ENCODE data around the gene SORCS3. TPM values are rescaled to one million over a fixed set of nuclear protein-coding genes. Genes with fewer than 3 reads are reported as not detected.

The SORCS3 gene
- total RNA-seq, 4 donors from 2014 or later = not detected

DNA sequence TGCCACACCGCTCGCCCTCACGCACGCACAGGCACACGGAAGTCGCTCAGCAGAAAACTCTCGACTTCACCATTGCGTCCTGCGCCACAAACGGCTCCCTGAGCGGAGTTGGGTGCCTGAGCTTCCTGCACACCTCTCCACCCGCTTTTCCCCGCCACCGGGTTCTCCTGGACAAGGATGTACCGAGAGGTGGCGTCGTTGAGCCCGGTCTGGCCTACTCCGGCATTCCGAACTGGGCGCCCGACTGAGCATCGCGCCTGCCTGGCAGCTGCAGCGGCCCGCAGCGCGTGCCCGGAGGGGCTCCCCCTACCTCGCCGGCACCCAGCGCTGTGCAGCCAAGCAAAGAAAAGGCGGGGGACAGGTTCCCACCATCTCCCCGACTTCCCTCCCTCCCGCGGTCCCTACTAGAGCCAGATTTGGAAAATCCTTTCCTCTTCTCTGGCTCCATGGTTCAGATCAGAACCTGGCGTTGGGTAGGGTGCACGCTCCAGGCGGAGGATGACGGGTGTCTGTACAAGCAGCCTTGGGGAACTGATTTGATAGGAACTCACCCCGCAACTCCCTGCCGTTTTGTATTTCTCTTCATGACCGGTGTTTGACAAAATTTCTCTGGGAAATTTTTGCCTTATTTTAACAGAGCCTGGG lies 1.7 kb downstream of the SORCS3 start:
- Histone ChIP-seq H3K4me3 (no peak overlapping the region), H3K36me3 (no peaks in the 10 kb centered on the region), H3K27me3 (peaks cover 23 to 46% (median 38%) of the 10 kb centered on the region in 3 donors), H3K9me3 (no peaks in the 10 kb centered on the region), H3K27ac (no peak overlapping the region), H3K4me1 (peaks cover 0 to 3% of the 10 kb centered on the region in 2 donors)
- TF ChIP-seq, protein P1, sequence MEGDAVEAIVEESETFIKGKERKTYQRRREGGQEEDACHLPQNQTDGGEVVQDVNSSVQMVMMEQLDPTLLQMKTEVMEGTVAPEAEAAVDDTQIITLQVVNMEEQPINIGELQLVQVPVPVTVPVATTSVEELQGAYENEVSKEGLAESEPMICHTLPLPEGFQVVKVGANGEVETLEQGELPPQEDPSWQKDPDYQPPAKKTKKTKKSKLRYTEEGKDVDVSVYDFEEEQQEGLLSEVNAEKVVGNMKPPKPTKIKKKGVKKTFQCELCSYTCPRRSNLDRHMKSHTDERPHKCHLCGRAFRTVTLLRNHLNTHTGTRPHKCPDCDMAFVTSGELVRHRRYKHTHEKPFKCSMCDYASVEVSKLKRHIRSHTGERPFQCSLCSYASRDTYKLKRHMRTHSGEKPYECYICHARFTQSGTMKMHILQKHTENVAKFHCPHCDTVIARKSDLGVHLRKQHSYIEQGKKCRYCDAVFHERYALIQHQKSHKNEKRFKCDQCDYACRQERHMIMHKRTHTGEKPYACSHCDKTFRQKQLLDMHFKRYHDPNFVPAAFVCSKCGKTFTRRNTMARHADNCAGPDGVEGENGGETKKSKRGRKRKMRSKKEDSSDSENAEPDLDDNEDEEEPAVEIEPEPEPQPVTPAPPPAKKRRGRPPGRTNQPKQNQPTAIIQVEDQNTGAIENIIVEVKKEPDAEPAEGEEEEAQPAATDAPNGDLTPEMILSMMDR (IDR thresholded peaks at IDR 0.05 in 4 of 5, conservative IDR thresholded peaks at IDR 0.05 in 1 of 5) = no peak
- TF ChIP-seq POLR2A (IDR thresholded peaks at IDR 0.05) = no peak
- ATAC-seq (no peak), DNase-seq (no peak)
- intact Hi-C loops (cut with DNase I; ENCODE audit: low total_unique reads) = no loop called here
- in situ Hi-C loops (cut with MboI; ENCODE audit: low sequenced_read_pairs in 4 of 4) = no loop called here

DNA sequence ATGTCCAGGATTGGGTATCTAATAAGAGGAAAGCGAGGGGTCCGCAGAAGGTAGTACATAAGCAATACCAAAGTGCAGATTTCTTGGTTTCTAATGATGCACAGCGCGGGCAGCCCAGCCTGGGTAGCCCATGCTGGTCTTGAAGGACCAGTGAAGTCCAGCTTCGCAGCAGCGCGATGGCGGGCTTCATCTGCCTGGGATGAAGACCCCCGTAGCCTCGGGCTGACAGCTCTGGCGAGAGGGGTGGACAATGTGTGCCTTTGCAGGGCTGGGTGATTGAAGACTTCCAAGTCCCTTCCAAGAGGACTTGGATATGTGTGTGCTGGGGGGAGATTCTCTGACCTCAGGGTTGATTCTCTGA lies 2.2 kb downstream of the SORCS3 start:
- H3K36me3 ChIP-seq = no peaks in the 10 kb centered on the region
- DNase-seq (no peak), ATAC-seq (no peak)
- no peaks in the 10 kb centered on the region for H3K9me3 ChIP-seq
- TF ChIP-seq POLR2A (IDR thresholded peaks at IDR 0.05) = no peak
- TF ChIP-seq, protein P1 (IDR thresholded peaks at IDR 0.05 in 4 of 5, conservative IDR thresholded peaks at IDR 0.05 in 1 of 5) = no peak
- peaks cover 23 to 46% (median 35%) of the 10 kb centered on the region in 3 donors for H3K27me3 ChIP-seq
- H3K4me3 ChIP-seq = no peak overlapping the region
- H3K27ac ChIP-seq = no peak overlapping the region
- in situ Hi-C loops (cut with MboI; ENCODE audit: low sequenced_read_pairs in 4 of 4) (no loop called here), intact Hi-C loops (cut with DNase I; ENCODE audit: low total_unique reads) (no loop called here)
- peaks cover 0 to 3% of the 10 kb centered on the region in 2 donors for H3K4me1 ChIP-seq

DNA sequence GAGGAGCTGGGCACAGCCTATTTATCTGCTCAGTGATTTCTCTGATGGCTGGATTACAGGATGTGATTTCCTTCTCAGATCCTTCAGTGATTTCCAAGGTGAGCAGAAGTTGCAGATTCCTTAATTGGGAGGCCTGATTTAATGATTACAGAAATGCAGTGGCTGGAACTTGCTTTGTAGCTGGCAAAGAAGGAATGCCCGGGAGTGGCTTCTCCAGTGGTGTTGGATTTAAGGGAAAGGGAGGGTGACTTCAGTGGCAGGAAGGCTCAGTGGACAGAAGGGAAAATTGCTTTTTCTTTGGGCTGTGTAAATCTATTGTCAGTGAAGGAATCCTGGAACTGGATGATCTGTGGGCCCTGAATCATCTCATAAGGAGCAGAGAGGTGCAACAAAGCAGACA lies 5.1 kb downstream of the SORCS3 start:
- Histone ChIP-seq H3K4me3 (no peak overlapping the region), H3K27ac (no peak overlapping the region), H3K9me3 (no peaks in the 10 kb centered on the region), H3K4me1 (peaks cover 0 to 3% of the 10 kb centered on the region in 2 donors), H3K27me3 (peaks cover 19 to 24% (median 20%) of the 10 kb centered on the region in 3 donors), H3K36me3 (no peaks in the 10 kb centered on the region)
- intact Hi-C loops (cut with DNase I; ENCODE audit: low total_unique reads) = no loop called here
- in situ Hi-C loops (cut with MboI; ENCODE audit: low sequenced_read_pairs in 4 of 4) = no loop called here
- DNase-seq = no peak
- ATAC-seq = no peak
- TF ChIP-seq, protein P1 (IDR thresholded peaks at IDR 0.05 in 4 of 5, conservative IDR thresholded peaks at IDR 0.05 in 1 of 5) = no peak
- no peak for TF ChIP-seq POLR2A (IDR thresholded peaks at IDR 0.05)

DNA sequence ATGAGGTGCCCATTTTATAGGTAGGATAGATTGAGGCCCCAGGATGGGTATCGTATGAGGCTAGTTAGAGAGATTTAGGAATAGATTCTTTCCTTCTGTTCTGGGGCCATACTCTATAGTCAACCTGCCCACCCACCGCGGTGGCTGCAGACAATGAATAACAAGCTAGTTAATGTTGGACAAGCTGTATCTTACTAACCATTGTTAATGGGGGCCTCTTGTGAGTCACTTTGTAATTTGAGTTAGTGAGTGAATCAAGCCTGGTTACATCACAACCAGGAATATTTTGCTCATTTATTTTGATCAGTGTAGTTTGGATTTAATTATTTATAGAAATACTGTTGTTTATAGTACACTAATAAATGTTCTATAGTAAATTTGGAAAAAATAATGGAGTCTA lies 7.3 kb downstream of the SORCS3 start:
- no peak for ATAC-seq
- TF ChIP-seq, protein P1 (IDR thresholded peaks at IDR 0.05 in 4 of 5, conservative IDR thresholded peaks at IDR 0.05 in 1 of 5) = no peak
- no peak for TF ChIP-seq POLR2A (IDR thresholded peaks at IDR 0.05)
- Histone ChIP-seq H3K36me3 (no peaks in the 10 kb centered on the region), H3K27me3 (peaks cover under 1 to 7% (median 5%) of the 10 kb centered on the region in 3 donors), H3K4me1 (no peaks in the 10 kb centered on the region), H3K4me3 (no peak overlapping the region), H3K27ac (no peak overlapping the region), H3K9me3 (no peaks in the 10 kb centered on the region)
- DNase-seq = no peak
- intact Hi-C loops (cut with DNase I; ENCODE audit: low total_unique reads) = no loop called here
- in situ Hi-C loops (cut with MboI; ENCODE audit: low sequenced_read_pairs in 4 of 4) = no loop called here

GRCh38 chr10:104650072-104650471 lies 9.0 kb downstream of the SORCS3 start:
- Histone ChIP-seq H3K27ac (no peak overlapping the region), H3K36me3 (no peaks in the 10 kb centered on the region), H3K4me1 (no peaks in the 10 kb centered on the region), H3K4me3 (no peak overlapping the region), H3K27me3 (peaks cover 0 to 3% (median 0%) of the 10 kb centered on the region in 3 donors), H3K9me3 (no peaks in the 10 kb centered on the region)
- no peak for DNase-seq
- in situ Hi-C loops (cut with MboI; ENCODE audit: low sequenced_read_pairs in 4 of 4) (no loop called here), intact Hi-C loops (cut with DNase I; ENCODE audit: low total_unique reads) (no loop called here)
- ATAC-seq = no peak
- TF ChIP-seq, protein P1 (IDR thresholded peaks at IDR 0.05 in 4 of 5, conservative IDR thresholded peaks at IDR 0.05 in 1 of 5) = no peak
- no peak for TF ChIP-seq POLR2A (IDR thresholded peaks at IDR 0.05)
